Testis (tissue), 2 donors: ENCODE data around the gene HPN.

ENCODE experiments used
- POLR2A ChIP-seq: fragments of 450-650 bp; IDR thresholded peaks from one replicate; pipeline ENCODE4 v1.6.1; 2017; ENCODE audit warnings: antibody characterized with exemption, mild to moderate bottlenecking, moderate library complexity
- TF ChIP-seq, protein P1 (sequence below), 3 experiments: fragments of 450-650 bp in 2 of 3; fragments of 200-600 bp in 1 of 3; sonication (generic) in 1 of 3; IDR thresholded peaks; one replicate each; pipeline ENCODE4 v1.5.1; 2016 to 2019; ENCODE audit warnings: antibody characterized with exemption in 3 of 3, mild to moderate bottlenecking in 2 of 3, moderate library complexity in 1 of 3

DNA sequence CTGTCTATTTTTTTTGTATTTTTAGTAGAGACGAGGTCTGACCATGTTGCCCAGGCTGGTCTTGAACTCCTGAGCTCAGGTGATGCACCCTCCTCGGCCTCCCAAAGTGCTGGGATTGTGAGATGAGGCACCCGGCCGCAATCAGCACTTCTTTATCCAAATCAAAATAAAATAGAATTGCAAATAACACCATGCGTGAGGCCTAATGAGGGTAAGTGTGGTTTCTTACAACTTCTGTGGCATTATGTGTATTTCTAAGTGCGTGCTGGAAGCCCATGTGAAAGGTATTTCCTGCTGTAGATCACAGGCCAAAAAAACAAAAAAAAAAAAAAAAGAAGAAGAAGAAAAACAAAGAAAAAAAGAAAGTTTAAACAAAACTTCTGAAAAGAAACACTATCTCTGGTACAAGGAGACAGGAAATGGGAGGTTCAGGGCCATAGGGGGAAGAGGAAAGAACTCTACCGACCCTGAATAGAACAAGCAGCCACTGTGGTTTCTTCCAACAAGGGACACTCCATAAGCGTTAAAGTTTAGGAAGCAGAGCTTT is 44.4 kb upstream of the HPN start:
- TF ChIP-seq, protein P1, sequence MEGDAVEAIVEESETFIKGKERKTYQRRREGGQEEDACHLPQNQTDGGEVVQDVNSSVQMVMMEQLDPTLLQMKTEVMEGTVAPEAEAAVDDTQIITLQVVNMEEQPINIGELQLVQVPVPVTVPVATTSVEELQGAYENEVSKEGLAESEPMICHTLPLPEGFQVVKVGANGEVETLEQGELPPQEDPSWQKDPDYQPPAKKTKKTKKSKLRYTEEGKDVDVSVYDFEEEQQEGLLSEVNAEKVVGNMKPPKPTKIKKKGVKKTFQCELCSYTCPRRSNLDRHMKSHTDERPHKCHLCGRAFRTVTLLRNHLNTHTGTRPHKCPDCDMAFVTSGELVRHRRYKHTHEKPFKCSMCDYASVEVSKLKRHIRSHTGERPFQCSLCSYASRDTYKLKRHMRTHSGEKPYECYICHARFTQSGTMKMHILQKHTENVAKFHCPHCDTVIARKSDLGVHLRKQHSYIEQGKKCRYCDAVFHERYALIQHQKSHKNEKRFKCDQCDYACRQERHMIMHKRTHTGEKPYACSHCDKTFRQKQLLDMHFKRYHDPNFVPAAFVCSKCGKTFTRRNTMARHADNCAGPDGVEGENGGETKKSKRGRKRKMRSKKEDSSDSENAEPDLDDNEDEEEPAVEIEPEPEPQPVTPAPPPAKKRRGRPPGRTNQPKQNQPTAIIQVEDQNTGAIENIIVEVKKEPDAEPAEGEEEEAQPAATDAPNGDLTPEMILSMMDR (IDR thresholded peaks at IDR 0.05): no peak
- TF ChIP-seq POLR2A: no peak
